Trophoblast cell (in vitro differentiated cells and primary cell): Measurements from ENCODE around the gene C3orf22.

ENCODE experiments used
- DNase-seq, 2 donors: peaks; one replicate each; pipeline ENCODE4 v3.0.0-alpha.2; 2016
- H2AFZ ChIP-seq: 2 replicates; pipeline ENCODE4 v1.6.1; 2013; ENCODE audit warnings: low read length, moderate library complexity, mild to moderate bottlenecking; ENCODE audit not compliant: insufficient read depth, poor library complexity
- H2AK5ac ChIP-seq: 2 replicates; pipeline ENCODE4 v1.6.1; 2013; ENCODE audit warnings: mild to moderate bottlenecking, low read length
- H2BK120ac ChIP-seq: 2 replicates; pipeline ENCODE4 v1.6.1; 2013; ENCODE audit warnings: low read length, mild to moderate bottlenecking, moderate library complexity; ENCODE audit not compliant: insufficient read depth, poor library complexity
- H2BK12ac ChIP-seq: 2 replicates; pipeline ENCODE4 v1.6.1; 2013; ENCODE audit warnings: mild to moderate bottlenecking, low read length, moderate library complexity
- H2BK5ac ChIP-seq: 2 replicates; pipeline ENCODE4 v1.6.1; 2013; ENCODE audit warnings: low read length, low read depth, moderate library complexity, mild to moderate bottlenecking; ENCODE audit not compliant: poor library complexity
- H3K14ac ChIP-seq: 2 replicates; pipeline ENCODE4 v1.6.1; 2013; ENCODE audit warnings: mild to moderate bottlenecking, low read length
- H3K18ac ChIP-seq: 2 replicates; pipeline ENCODE4 v1.6.1; 2013; ENCODE audit warnings: mild to moderate bottlenecking, low read length
- H3K23ac ChIP-seq: 2 replicates; pipeline ENCODE4 v1.6.1; 2013; ENCODE audit warnings: low read length
- H3K27ac ChIP-seq: 2 replicates; pipeline ENCODE4 v1.5.1; 2013; ENCODE audit warnings: low read depth, mild to moderate bottlenecking, inconsistent platforms, low read length, moderate library complexity
- H3K27me3 ChIP-seq: 2 replicates; pipeline ENCODE4 v1.6.1; 2013; ENCODE audit warnings: inconsistent platforms, mild to moderate bottlenecking, low read length, moderate library complexity; ENCODE audit not compliant: insufficient read depth
- H3K36me3 ChIP-seq, 2 experiments: 1 replicate in 1 of 2; 2 replicates in 1 of 2; pipeline ENCODE4 v1.6.1; 2013; ENCODE audit warnings: low read length in 2 of 2, mild to moderate bottlenecking in 2 of 2, moderate library complexity in 1 of 2; ENCODE audit not compliant: insufficient read depth in 2 of 2, control insufficient read depth in 1 of 2
- H3K4ac ChIP-seq: 2 replicates; pipeline ENCODE4 v1.6.1; 2013; ENCODE audit warnings: low read depth, mild to moderate bottlenecking, low read length, moderate library complexity
- H3K4me1 ChIP-seq, 2 experiments: 1 replicate in 1 of 2; 2 replicates in 1 of 2; pipeline ENCODE4 v1.6.1; 2013; ENCODE audit warnings: low read length in 2 of 2, mild to moderate bottlenecking in 2 of 2, moderate library complexity in 1 of 2; ENCODE audit not compliant: insufficient read depth in 2 of 2, control insufficient read depth in 1 of 2
- H3K4me2 ChIP-seq: 2 replicates; pipeline ENCODE4 v1.6.1; 2013; ENCODE audit warnings: inconsistent platforms, mild to moderate bottlenecking, low read length, moderate library complexity
- H3K4me3 ChIP-seq: 2 replicates; pipeline ENCODE4 v1.5.1; 2013; ENCODE audit warnings: mild to moderate bottlenecking, low read depth, low read length, inconsistent platforms
- H3K79me1 ChIP-seq: one replicate; pipeline ENCODE4 v1.6.1; 2013; ENCODE audit warnings: low read length
- H3K79me2 ChIP-seq: 2 replicates; pipeline ENCODE4 v1.6.1; 2013; ENCODE audit warnings: low read length, mild to moderate bottlenecking; ENCODE audit not compliant: control insufficient read depth, insufficient read depth, poor library complexity
- H3K9ac ChIP-seq: 2 replicates; pipeline ENCODE4 v1.6.1; 2013; ENCODE audit warnings: mild to moderate bottlenecking, low read length
- H3K9me3 ChIP-seq: 2 replicates; pipeline ENCODE4 v1.6.1; 2013; ENCODE audit warnings: low read depth, mild to moderate bottlenecking, control low read depth, inconsistent platforms, low read length; ENCODE audit not compliant: insufficient read depth
- H4K12ac ChIP-seq: 2 replicates; pipeline ENCODE4 v1.6.1; 2013; ENCODE audit warnings: low read depth, mild to moderate bottlenecking, low read length, moderate library complexity
- H4K8ac ChIP-seq: 2 replicates; pipeline ENCODE4 v1.6.1; 2013; ENCODE audit warnings: low read depth, mild to moderate bottlenecking, low read length, moderate library complexity
- H4K91ac ChIP-seq: one replicate; pipeline ENCODE4 v1.6.1; 2013; ENCODE audit warnings: low read depth, mild to moderate bottlenecking, low read length, moderate library complexity
- WGBS: extraction: QIAGEN DNeasy Blood & Tissue Kit; methylation state at CpG from one replicate; pipeline ENCODE4 v1.1.7; 2013; ENCODE audit warnings: missing lambda C conversion rate; ENCODE audit not compliant: insufficient read length, insufficient coverage; ENCODE audit errors: extremely low coverage; 5-methylcytosine and 5-hydroxymethylcytosine counted together

The C3orf22 gene

GRCh38 chr3:126546549-126547239 lies 12.0 kb downstream of the C3orf22 start:
- H3K79me2 ChIP-seq, result no peaks in the 10 kb centered on the region
- no peak overlapping the region for H3K4ac ChIP-seq
- H3K9ac ChIP-seq, result no peak overlapping the region
- no peak overlapping the region for H2AK5ac ChIP-seq
- H3K23ac ChIP-seq, result no peak overlapping the region
- H3K4me1 ChIP-seq, result no peaks in the 10 kb centered on the region
- H3K18ac ChIP-seq, result no peak overlapping the region
- no peaks in the 10 kb centered on the region for H3K79me1 ChIP-seq
- H3K14ac ChIP-seq, result no peak overlapping the region
- no peak overlapping the region for H3K4me3 ChIP-seq
- H3K36me3 ChIP-seq, result no peaks in the 10 kb centered on the region
- H2BK12ac ChIP-seq, result no peak overlapping the region
- no peak overlapping the region for H3K4me2 ChIP-seq
- no peak overlapping the region for H4K91ac ChIP-seq
- H3K27me3 ChIP-seq, result no peaks in the 10 kb centered on the region
- H4K8ac ChIP-seq, result no peak overlapping the region
- no peak overlapping the region for H2BK5ac ChIP-seq
- WGBS, result no CpG with 5 or more reads among the region's 8 CpGs
- no peak overlapping the region for H2BK120ac ChIP-seq
- H4K12ac ChIP-seq, result no peak overlapping the region
- no peak overlapping the region for H2AFZ ChIP-seq
- DNase-seq, result no peak
- H3K9me3 ChIP-seq, result no peaks in the 10 kb centered on the region
- no peak overlapping the region for H3K27ac ChIP-seq

DNA sequence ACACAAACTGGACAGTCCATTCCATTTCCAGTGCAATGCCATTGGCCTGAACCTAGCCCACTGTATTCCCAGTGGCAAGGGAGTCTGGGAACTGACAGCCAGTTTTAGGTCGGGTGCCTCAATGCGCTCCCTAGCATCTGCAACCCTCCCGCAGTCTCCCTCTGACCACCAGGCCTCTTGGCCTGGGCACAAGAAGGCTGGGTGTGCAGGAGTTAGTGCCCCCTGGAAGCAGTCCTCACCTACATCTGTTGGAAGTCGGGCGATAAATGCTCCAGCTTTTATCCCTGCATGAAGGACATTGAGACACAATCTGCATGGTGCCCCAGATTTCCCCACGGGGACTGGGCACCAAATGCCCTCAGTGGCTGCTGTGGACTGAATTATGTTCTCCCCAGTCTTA lies 12.7 kb downstream of the C3orf22 start:
- no peak overlapping the region for H3K9ac ChIP-seq
- no CpG with 5 or more reads among the region's 6 CpGs for WGBS
- no peaks in the 10 kb centered on the region for H3K79me1 ChIP-seq

GRCh38 chr3:126545544-126545943 lies 13.2 kb downstream of the C3orf22 start:
- H3K27me3 ChIP-seq, result no peaks in the 10 kb centered on the region
- H4K8ac ChIP-seq, result no peak overlapping the region
- no peak overlapping the region for H3K4me3 ChIP-seq
- H2BK12ac ChIP-seq, result no peak overlapping the region
- H3K79me1 ChIP-seq, result no peaks in the 10 kb centered on the region
- no peak overlapping the region for H3K23ac ChIP-seq
- no peaks in the 10 kb centered on the region for H3K36me3 ChIP-seq
- no peaks in the 10 kb centered on the region for H3K4me1 ChIP-seq
- H4K12ac ChIP-seq, result no peak overlapping the region
- H3K18ac ChIP-seq, result no peak overlapping the region
- no peak overlapping the region for H4K91ac ChIP-seq
- no peaks in the 10 kb centered on the region for H3K79me2 ChIP-seq
- no peak overlapping the region for H2BK5ac ChIP-seq
- H3K14ac ChIP-seq, result no peak overlapping the region
- H3K4me2 ChIP-seq, result no peak overlapping the region
- no peak overlapping the region for H3K4ac ChIP-seq
- no peak overlapping the region for H2AFZ ChIP-seq
- H3K9me3 ChIP-seq, result no peaks in the 10 kb centered on the region
- no CpG with 5 or more reads among the region's 5 CpGs for WGBS
- H2BK120ac ChIP-seq, result no peak overlapping the region
- DNase-seq, result no peak
- H3K9ac ChIP-seq, result no peak overlapping the region
- H2AK5ac ChIP-seq, result no peak overlapping the region
- H3K27ac ChIP-seq, result no peak overlapping the region

More for the DNA sequence above, 12.7 kb downstream of the C3orf22 start:
- no peak overlapping the region for H3K4me3 ChIP-seq
- H3K23ac ChIP-seq, result no peak overlapping the region
- no peak for DNase-seq
- no peaks in the 10 kb centered on the region for H3K9me3 ChIP-seq
- H3K4me1 ChIP-seq, result no peaks in the 10 kb centered on the region
- H3K27me3 ChIP-seq, result no peaks in the 10 kb centered on the region
- no peaks in the 10 kb centered on the region for H3K79me2 ChIP-seq
- H3K27ac ChIP-seq, result no peak overlapping the region
- H2AK5ac ChIP-seq, result no peak overlapping the region
- H3K36me3 ChIP-seq, result no peaks in the 10 kb centered on the region
- H3K18ac ChIP-seq, result no peak overlapping the region
- no peak overlapping the region for H3K4me2 ChIP-seq
- H2AFZ ChIP-seq, result no peak overlapping the region
- no peak overlapping the region for H2BK12ac ChIP-seq
- no peak overlapping the region for H3K14ac ChIP-seq
- no peak overlapping the region for H2BK120ac ChIP-seq
- no peak overlapping the region for H4K12ac ChIP-seq
- no peak overlapping the region for H4K8ac ChIP-seq
- no peak overlapping the region for H4K91ac ChIP-seq
- H3K4ac ChIP-seq, result no peak overlapping the region
- no peak overlapping the region for H2BK5ac ChIP-seq

DNA sequence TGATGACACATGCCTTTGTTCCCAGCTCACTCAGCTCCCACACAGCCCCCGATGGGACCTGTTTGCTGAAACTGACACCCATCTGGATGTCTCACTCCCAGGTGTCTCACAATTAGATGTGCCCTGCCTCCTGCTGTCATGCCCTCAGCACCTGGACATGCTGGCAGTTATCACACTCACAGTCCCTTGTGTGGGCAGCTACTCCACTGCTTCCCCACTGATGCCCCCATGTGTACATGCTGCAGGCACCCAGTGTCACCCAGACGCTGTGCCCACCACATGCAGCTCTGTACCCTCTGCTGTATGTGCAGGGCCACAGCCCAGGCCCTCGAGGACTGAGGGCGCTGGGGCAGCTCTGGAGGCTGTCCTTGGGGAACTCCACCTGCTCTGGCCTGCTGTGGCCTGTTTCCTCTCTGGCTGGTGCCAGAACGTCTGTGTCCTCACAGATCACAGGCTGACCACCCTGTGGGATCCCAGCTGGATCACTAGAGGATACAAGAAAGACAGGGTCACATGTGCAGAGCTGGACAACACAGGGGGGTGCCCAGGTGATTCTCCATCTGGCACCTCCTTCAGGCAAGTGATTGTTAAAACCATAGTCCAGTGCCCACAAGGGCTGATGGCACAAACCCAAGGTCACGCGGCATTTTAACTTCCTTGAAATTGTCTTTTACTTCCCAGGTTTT lies 14.0 kb downstream of the C3orf22 start:
- Histone ChIP-seq H2AK5ac (no peak overlapping the region), H2BK120ac (no peak overlapping the region), H4K12ac (no peak overlapping the region), H2AFZ (no peak overlapping the region), H3K36me3 (no peaks in the 10 kb centered on the region), H3K9me3 (peaks cover 2% of the 10 kb centered on the region), H3K4ac (no peak overlapping the region), H4K91ac (no peak overlapping the region), H3K4me1 (no peaks in the 10 kb centered on the region), H3K79me1 (no peaks in the 10 kb centered on the region), H3K4me3 (no peak overlapping the region), H2BK12ac (no peak overlapping the region), H3K27ac (no peak overlapping the region), H3K14ac (no peak overlapping the region), H3K79me2 (no peaks in the 10 kb centered on the region), H3K9ac (no peak overlapping the region), H3K23ac (no peak overlapping the region), H3K18ac (no peak overlapping the region), H3K27me3 (no peaks in the 10 kb centered on the region), H4K8ac (no peak overlapping the region), H3K4me2 (no peak overlapping the region), H2BK5ac (no peak overlapping the region)
- WGBS, result no CpG with 5 or more reads among the region's 7 CpGs
- DNase-seq, result no peak
